Measurements from ENCODE around the gene CLIP3.

GRCh38 chr19:36026091-36026876, 6.4 kb downstream of the CLIP3 start:
- TF ChIP-seq CTCF (IDR thresholded peaks at IDR 0.05; ENCODE audit: insufficient read depth, low read length): no peak
- no peak for TF ChIP-seq REST (IDR thresholded peaks at IDR 0.05; ENCODE audit: insufficient replicate concordance, low read depth)
- TF ChIP-seq GABPA (IDR thresholded peaks at IDR 0.05; ENCODE audit: low read depth): no peak
